ENCODE results near the gene OR2G2. TPM values are rescaled to one million over a fixed set of nuclear protein-coding genes. Genes with fewer than 3 reads are reported as not detected.

Gene OR2G2
- not detected in 2 replicates for total RNA-seq (2014; rRNA removed; shearing (Covaris generic); ENCODE audit: low replicate concordance)

DNA sequence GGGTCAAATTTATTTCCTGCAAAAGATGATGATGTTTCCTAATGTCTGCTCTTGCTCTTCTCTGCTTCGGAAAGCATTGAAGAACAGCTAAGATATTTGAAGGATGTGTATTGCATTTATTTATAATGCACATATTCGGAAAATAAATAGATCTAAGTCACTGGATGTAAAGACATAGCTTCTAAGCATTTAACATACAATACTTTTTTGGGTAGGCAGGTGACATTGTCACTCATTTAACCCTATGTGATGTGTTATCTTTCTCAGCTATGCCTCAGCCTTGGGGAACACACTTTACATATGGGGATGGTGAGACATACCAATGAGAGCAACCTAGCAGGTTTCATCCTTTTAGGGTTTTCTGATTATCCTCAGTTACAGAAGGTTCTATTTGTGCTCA, at the start of gene OR2G2:
OR2G2 (plus strand) TSS at position 301 of the 400 bp plus-strand sequence; CDS start at position 301, 0 bp downstream.
- Histone ChIP-seq H3K27me3 (no peaks in the 10 kb centered on the region), H3K9me3 (no peaks in the 10 kb centered on the region), H3K36me3 (no peaks in the 10 kb centered on the region), H3K4me3 (no peak within 1 kb of the TSS)
- DNase-seq = no peak

DNA sequence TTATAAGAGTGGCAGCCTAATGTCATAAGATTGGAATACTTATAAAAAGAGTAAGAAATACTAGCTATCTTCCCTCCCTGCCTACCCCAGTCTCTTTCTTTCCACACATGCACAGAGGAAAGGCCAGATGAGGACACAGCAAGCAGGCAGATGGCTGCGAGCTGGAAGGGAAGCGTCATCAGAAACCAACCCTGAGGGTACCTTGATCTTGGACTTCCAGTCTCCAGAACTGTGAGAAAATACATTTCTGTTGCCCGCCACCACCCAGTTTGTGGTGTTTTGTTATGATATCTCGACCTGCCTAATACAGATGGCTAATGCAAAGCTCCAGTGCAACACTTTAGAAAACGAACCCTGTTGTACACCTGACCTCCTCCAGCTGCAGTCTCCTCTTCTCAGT, 49.6 kb upstream of the OR2G2 start:
- Histone ChIP-seq H3K9me3 (0 out of 2 replicates have a peak, but pooled peaks cover 2% of the 10 kb centered on the region), H3K4me3 (no peak overlapping the region), H3K27me3 (no peaks in the 10 kb centered on the region), H3K36me3 (no peaks in the 10 kb centered on the region)
- no peak for DNase-seq

DNA sequence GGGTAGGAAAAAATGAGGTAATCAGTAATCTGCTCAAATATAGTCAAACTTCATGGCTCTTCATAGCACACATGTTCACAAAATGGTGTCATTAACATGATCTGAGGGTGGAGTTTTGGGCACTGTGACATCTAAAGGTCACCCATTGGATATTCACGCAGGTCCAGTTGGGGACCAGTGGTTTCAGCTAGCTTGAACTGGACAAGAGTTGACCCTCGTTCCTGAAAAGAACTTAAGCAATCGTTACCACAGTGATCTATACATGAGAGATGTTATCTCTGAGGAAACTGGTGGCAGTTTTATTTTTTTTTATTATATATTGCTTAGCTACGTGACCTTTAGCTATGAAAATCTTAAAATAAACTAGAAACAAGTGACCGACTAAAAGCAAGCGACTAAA, 48.9 kb upstream of the OR2G2 start:
- H3K36me3 ChIP-seq = no peaks in the 10 kb centered on the region
- H3K27me3 ChIP-seq = no peaks in the 10 kb centered on the region
- H3K4me3 ChIP-seq = no peak overlapping the region
- no peak for DNase-seq
- 0 out of 2 replicates have a peak, but pooled peaks cover 2% of the 10 kb centered on the region for H3K9me3 ChIP-seq

DNA sequence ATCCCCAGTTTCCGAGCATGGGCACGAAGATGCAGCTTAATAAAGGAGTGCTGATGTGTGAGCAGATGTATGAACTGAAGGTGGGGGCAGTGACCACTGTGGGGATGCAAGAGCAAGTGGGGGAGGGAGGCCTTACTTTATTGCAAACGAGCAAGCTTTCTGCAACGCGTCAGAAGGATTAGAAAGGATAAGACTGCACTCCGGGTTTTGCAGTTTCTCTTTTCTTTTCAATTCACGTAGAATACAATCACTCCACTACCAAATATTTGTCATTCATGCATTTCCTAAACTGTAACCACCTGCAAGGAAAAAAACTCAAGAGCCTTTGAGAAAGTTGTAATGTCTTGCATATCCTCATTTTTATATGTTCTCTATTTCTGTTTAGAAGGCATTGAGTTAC, 47.6 kb upstream of the OR2G2 start:
- H3K27me3 ChIP-seq = no peaks in the 10 kb centered on the region
- no peak for DNase-seq
- H3K9me3 ChIP-seq = 0 out of 2 replicates have a peak, but pooled peaks cover 2% of the 10 kb centered on the region
- H3K4me3 ChIP-seq = no peak overlapping the region
- no peaks in the 10 kb centered on the region for H3K36me3 ChIP-seq

GRCh38 chr1:247542811-247543210, 45.3 kb upstream of the OR2G2 start:
- DNase-seq = no peak
- H3K4me3 ChIP-seq = no peak overlapping the region
- H3K9me3 ChIP-seq = no peaks in the 10 kb centered on the region
- H3K27me3 ChIP-seq = no peaks in the 10 kb centered on the region
- no peaks in the 10 kb centered on the region for H3K36me3 ChIP-seq

DNA sequence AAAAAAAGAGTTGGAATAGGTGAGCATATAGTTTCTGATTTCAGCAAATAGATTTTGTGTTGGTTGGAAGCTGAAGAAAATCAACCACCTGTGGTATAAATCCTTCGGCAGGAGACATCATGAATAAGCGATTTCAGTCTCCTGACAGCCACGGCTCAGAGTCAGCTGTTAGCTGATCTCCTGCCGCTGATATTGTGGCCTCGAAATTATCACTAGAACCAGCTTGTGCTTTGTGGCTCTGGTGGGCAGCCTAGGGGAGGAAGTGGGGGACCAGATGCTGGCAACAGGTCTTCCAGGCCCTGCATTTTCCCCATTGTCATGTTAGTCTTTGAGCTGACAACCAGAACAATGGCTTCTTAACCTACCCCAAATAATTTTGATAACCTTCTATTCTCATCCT, 40.1 kb upstream of the OR2G2 start:
- no peak for DNase-seq
- Histone ChIP-seq H3K4me3 (no peak overlapping the region), H3K9me3 (no peaks in the 10 kb centered on the region)

DNA sequence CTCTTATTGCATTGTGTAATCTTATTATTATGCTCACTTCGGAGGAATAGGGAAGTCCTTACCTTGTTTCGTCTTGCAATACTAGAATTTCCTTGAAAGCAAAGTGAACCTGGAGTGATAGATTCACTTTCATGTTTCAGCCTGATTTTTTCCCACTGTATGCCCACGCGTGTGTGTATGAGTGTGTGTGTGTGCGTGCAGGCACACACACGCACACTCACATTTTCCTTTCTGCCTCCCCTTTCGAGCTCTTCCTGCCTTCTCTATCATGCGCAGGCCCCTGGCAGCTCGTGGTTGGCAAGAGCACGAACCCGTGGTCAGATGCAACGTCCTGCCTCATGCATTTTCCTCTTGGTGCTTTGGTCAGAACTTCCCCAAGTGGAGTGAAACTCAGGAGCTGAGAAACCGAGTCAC, 39.4 kb upstream of the OR2G2 start, which contains the start of gene GCSAML:
GCSAML (plus strand) TSS at position 366 of the 414 bp plus-strand sequence. CDS start 58 bp downstream, outside the sequence.
- H3K9me3 ChIP-seq = no peaks in the 10 kb centered on the region
- no peak for DNase-seq
- H3K36me3 ChIP-seq = no peaks in the 10 kb centered on the region
- no peaks in the 10 kb centered on the region for H3K27me3 ChIP-seq
- no peak within 1 kb of the TSS for H3K4me3 ChIP-seq

More for the DNA sequence above, 40.1 kb upstream of the OR2G2 start:
- no peaks in the 10 kb centered on the region for H3K27me3 ChIP-seq
- H3K36me3 ChIP-seq = no peaks in the 10 kb centered on the region

- Histone ChIP-seq H3K9me3 (no peaks in the 10 kb centered on the region), H3K36me3 (no peaks in the 10 kb centered on the region), H3K4me3 (no peak overlapping the region), H3K27me3 (no peaks in the 10 kb centered on the region)
- no peak for DNase-seq
These were observed 36.4 kb upstream of the OR2G2 start for GRCh38 chr1:247551721-247552120.

GRCh38 chr1:247552231-247552630, 35.9 kb upstream of the OR2G2 start:
- H3K27me3 ChIP-seq = no peaks in the 10 kb centered on the region
- no peak for DNase-seq
- H3K9me3 ChIP-seq = no peaks in the 10 kb centered on the region
- no peak overlapping the region for H3K4me3 ChIP-seq
- H3K36me3 ChIP-seq = no peaks in the 10 kb centered on the region

DNA sequence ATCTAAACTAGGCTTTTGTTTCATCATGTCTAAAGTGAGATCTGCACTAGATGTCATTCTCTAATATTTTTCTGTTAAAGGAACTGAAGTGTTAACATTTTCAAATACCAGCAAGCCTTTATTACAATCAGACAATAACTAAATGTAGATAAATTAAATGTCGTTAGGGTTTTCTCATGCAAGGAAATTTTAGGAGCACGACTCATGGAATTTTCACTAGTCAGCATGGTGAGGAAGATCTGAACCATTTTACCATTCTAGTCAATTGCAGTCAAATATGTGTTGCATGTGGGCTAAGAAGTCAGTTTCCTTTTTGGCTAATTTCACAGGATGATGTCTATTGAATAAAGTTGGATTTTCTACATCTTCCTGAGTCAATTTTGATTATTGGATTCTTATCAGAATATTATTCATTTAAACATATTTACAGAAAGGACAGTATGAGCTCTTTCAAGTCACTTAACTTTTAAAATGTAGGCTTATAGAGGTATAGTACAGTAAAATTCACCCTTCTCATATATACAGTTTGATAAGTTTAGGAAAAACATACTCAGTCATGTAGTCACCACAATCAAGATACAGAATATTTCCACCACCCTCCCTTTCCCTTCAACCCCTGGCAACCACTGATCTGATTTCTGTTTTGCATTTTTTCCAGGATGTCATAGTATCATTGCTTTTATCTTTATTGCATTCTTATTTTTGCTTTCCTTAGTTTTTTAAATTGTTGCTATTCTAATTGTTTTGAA, 30.1 kb upstream of the OR2G2 start:
- Histone ChIP-seq H3K36me3 (no peaks in the 10 kb centered on the region), H3K4me3 (no peak overlapping the region), H3K9me3 (no peaks in the 10 kb centered on the region), H3K27me3 (no peaks in the 10 kb centered on the region)
- no peak for DNase-seq

DNA sequence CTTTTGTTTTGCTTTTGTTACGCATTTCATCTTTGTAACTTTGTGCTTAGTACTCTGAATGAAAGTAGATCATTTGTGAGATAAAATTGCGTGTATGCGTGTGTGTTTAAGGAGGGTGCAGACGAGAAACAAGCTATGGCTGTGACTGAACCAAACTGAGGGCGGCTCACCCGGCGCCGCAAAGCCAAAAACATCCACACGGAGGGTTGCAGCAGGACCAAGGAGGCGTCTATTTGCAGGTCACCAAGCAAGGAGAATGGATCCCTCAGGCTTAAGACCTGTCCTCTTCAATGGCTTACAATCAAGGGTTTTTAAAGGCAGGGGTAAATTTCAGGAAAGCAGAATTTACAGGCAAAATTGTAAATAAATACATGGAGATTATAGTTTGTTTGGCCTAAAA, 26.4 kb upstream of the OR2G2 start:
- DNase-seq = no peak

GRCh38 chr1:247562198-247562597, 26.0 kb upstream of the OR2G2 start:
- no peak for DNase-seq
- Histone ChIP-seq H3K9me3 (no peaks in the 10 kb centered on the region), H3K27me3 (no peaks in the 10 kb centered on the region), H3K4me3 (no peak overlapping the region), H3K36me3 (no peaks in the 10 kb centered on the region)

More for the DNA sequence above, 26.4 kb upstream of the OR2G2 start:
- no peaks in the 10 kb centered on the region for H3K36me3 ChIP-seq
- H3K4me3 ChIP-seq = no peak overlapping the region
- no peaks in the 10 kb centered on the region for H3K9me3 ChIP-seq
- H3K27me3 ChIP-seq = no peaks in the 10 kb centered on the region

- no peaks in the 10 kb centered on the region for H3K36me3 ChIP-seq
- no peaks in the 10 kb centered on the region for H3K27me3 ChIP-seq
- no peak overlapping the region for H3K4me3 ChIP-seq
- H3K9me3 ChIP-seq = no peaks in the 10 kb centered on the region
- no peak for DNase-seq
These were observed 13.9 kb upstream of the OR2G2 start for GRCh38 chr1:247574236-247574635.

DNA sequence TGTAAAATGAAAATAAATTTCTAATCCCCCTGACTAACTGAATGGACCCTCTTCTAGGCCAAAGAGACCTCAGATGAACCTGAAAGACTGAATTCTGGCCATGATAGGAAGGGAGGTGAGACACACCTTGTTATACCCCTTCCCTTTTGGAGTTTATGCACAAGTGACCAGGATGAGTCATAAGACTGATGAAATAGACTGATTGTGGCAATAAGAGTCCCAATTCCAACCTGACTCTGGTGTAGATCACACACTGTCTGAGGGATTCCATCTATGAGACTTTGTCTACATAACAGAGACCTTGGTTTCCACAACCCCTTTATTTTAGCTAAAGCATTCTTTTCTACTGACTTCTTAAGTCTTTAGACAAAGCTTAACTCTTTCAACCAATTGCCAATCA, 13.5 kb upstream of the OR2G2 start:
- Histone ChIP-seq H3K36me3 (no peaks in the 10 kb centered on the region), H3K27me3 (no peaks in the 10 kb centered on the region), H3K9me3 (no peaks in the 10 kb centered on the region), H3K4me3 (no peak overlapping the region)
- no peak for DNase-seq

GRCh38 chr1:247576514-247576913, 11.6 kb upstream of the OR2G2 start:
- H3K4me3 ChIP-seq = no peak overlapping the region
- H3K27me3 ChIP-seq = no peaks in the 10 kb centered on the region
- no peak for DNase-seq
- no peaks in the 10 kb centered on the region for H3K9me3 ChIP-seq
- no peaks in the 10 kb centered on the region for H3K36me3 ChIP-seq

- Histone ChIP-seq H3K36me3 (no peaks in the 10 kb centered on the region), H3K4me3 (no peak overlapping the region), H3K9me3 (no peaks in the 10 kb centered on the region), H3K27me3 (no peaks in the 10 kb centered on the region)
- DNase-seq = no peak
These were observed 9.2 kb upstream of the OR2G2 start for GRCh38 chr1:247578946-247579460.

- no peak within 1 kb of the TSS for H3K4me3 ChIP-seq
- no peaks in the 10 kb centered on the region for H3K27me3 ChIP-seq
- H3K9me3 ChIP-seq = no peaks in the 10 kb centered on the region
- no peak for DNase-seq
- no peaks in the 10 kb centered on the region for H3K36me3 ChIP-seq
These were observed 17.1 kb downstream of the OR2G2 start, which contains the start of gene OR2G3 for GRCh38 chr1:247605286-247605685. Gene OR2G3 (plus strand): TSS chr1:247605586. CDS start chr1:247605586, 0 bp downstream.

DNA sequence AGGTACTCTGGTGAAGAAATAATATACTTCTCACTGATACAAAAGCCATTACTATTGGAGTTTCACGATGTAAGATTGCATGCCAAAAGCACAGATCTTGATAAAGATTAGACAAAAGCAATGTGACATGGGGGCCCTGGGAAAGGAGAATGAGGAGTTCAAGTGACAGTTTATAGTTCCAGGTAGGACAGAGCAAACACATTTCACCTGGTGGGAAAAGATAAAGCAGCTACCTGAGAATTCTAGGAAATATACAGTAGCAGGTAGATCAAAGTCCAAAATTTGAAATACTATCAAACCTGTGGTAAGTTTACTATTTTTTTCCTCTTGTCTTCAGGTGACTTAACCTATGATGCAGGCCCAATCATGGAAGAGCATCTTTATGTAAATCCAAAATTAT, 25.2 kb downstream of the OR2G2 start:
- Histone ChIP-seq H3K9me3 (no peaks in the 10 kb centered on the region), H3K27me3 (no peaks in the 10 kb centered on the region), H3K4me3 (no peak overlapping the region), H3K36me3 (no peaks in the 10 kb centered on the region)
- DNase-seq = no peak
